DND-41 (cell line): ENCODE results near the gene VIL1.

Source experiments
- ATAC-seq: fragments of 200-7000 bp; cut with Tn5 transposase; 3 replicates; pipeline ENCODE4 v1.9.1; 2021; ENCODE audit warnings: low read depth; ENCODE audit not compliant: insufficient read depth
- DNase-seq: peaks from one replicate; pipeline ENCODE4 v3.0.0-alpha.2; 2020
- H2AFZ ChIP-seq: 2 replicates; pipeline ENCODE4 v1.6.0; 2012; ENCODE audit warnings: low read depth, low read length
- H3K27ac ChIP-seq: 2 replicates; pipeline ENCODE4 v1.5.1; 2012; ENCODE audit warnings: low read length, inconsistent platforms
- H3K27me3 ChIP-seq: fragments of 200-600 bp; sonication (generic); 2 replicates; pipeline ENCODE4 v1.6.0; 2012; ENCODE audit warnings: low read length, mild to moderate bottlenecking, inconsistent platforms; ENCODE audit not compliant: insufficient read depth, poor library complexity
- H3K36me3 ChIP-seq: 2 replicates; pipeline ENCODE4 v1.5.1; 2012; ENCODE audit warnings: low read length, inconsistent platforms; ENCODE audit not compliant: insufficient read depth
- H3K4me1 ChIP-seq: 2 replicates; pipeline ENCODE4 v1.5.1; 2012; ENCODE audit warnings: mild to moderate bottlenecking, low read length; ENCODE audit not compliant: insufficient read depth
- H3K4me2 ChIP-seq: 2 replicates; pipeline ENCODE4 v1.6.0; 2012; ENCODE audit warnings: mild to moderate bottlenecking, moderate library complexity, low read length, inconsistent platforms; ENCODE audit not compliant: insufficient read depth
- H3K4me3 ChIP-seq, 2 experiments: fragments of 200-600 bp in 1 of 2; shearing (Covaris generic) in 1 of 2; 2 replicates each; pipeline ENCODE4 v1.5.1; 2012 to 2016; ENCODE audit warnings: inconsistent platforms in 2 of 2, low read length in 2 of 2, mild to moderate bottlenecking in 2 of 2, low read depth in 1 of 2, moderate library complexity in 1 of 2
- H3K79me2 ChIP-seq: 2 replicates; pipeline ENCODE4 v1.6.0; 2012; ENCODE audit warnings: low read length, inconsistent platforms; ENCODE audit not compliant: insufficient read depth
- H3K9ac ChIP-seq: 2 replicates; pipeline ENCODE4 v1.6.0; 2012; ENCODE audit warnings: low read depth, mild to moderate bottlenecking, inconsistent platforms, low read length, moderate library complexity
- H3K9me3 ChIP-seq: 2 replicates; pipeline ENCODE4 v1.5.1; 2012; ENCODE audit warnings: low read length, moderate library complexity, mild to moderate bottlenecking, inconsistent platforms; ENCODE audit not compliant: insufficient read depth, severe bottlenecking
- H4K20me1 ChIP-seq: 2 replicates; pipeline ENCODE4 v1.6.0; 2012; ENCODE audit warnings: low read length; ENCODE audit not compliant: insufficient read depth
- CTCF ChIP-seq: IDR thresholded peaks from 2 replicates; pipeline ENCODE4 v1.5.1; 2012; ENCODE audit warnings: borderline replicate concordance, low read length, moderate library complexity, mild to moderate bottlenecking; ENCODE audit not compliant: poor library complexity, severe bottlenecking; ENCODE audit errors: extremely low read depth
- EZH2 ChIP-seq: IDR thresholded peaks from 3 replicates; pipeline ENCODE4 v1.6.1; 2012; ENCODE audit warnings: borderline replicate concordance, low read depth, mild to moderate bottlenecking, moderate library complexity, low read length, inconsistent platforms; ENCODE audit not compliant: severe bottlenecking

VIL1 gene

GRCh38 chr2:218394298-218395089 lies 24.4 kb upstream of the VIL1 start:
- DNase-seq (peak; percentile 26), ATAC-seq (no peak)
- Histone ChIP-seq H3K36me3 (no peaks in the 10 kb centered on the region; the same call in 1 of the 2 replicates), H4K20me1 (no peaks in the 10 kb centered on the region), H3K4me2 (no peak overlapping the region), H3K79me2 (peaks cover 23% of the 10 kb centered on the region), H3K9ac (no peak overlapping the region), H3K9me3 (no peaks in the 10 kb centered on the region), H3K27me3 (no peaks in the 10 kb centered on the region), H2AFZ (no peak overlapping the region), H3K4me3 (no peak overlapping the region), H3K4me1 (peaks cover 34% of the 10 kb centered on the region), H3K27ac (no peak overlapping the region)
- no peak for TF ChIP-seq CTCF
- no peak for TF ChIP-seq EZH2

- peaks cover 26% of the 10 kb centered on the region for H3K79me2 ChIP-seq
- no peak overlapping the region for H3K4me3 ChIP-seq
- no peak for ATAC-seq
- no peak overlapping the region for H3K9ac ChIP-seq
- no peaks in the 10 kb centered on the region for H4K20me1 ChIP-seq
- no peak for TF ChIP-seq CTCF
- no peak for TF ChIP-seq EZH2
- no peak overlapping the region for H3K4me2 ChIP-seq
- H3K4me1 ChIP-seq: peaks cover 34% of the 10 kb centered on the region
- no peak overlapping the region for H2AFZ ChIP-seq
- H3K36me3 ChIP-seq: no peaks in the 10 kb centered on the region; the same call in 1 of the 2 replicates
- H3K27ac ChIP-seq: no peak overlapping the region
- DNase-seq: no peak
- no peaks in the 10 kb centered on the region for H3K27me3 ChIP-seq
- H3K9me3 ChIP-seq: no peaks in the 10 kb centered on the region
Observed at GRCh38 chr2:218395090-218395444, 23.9 kb upstream of the VIL1 start.

GRCh38 chr2:218395456-218395825 lies 23.5 kb upstream of the VIL1 start:
- no peaks in the 10 kb centered on the region; the same call in 1 of the 2 replicates for H3K36me3 ChIP-seq
- no peak for TF ChIP-seq EZH2
- no peak for TF ChIP-seq CTCF
- peak overlapping the region in 1 of 2 experiments; percentile 59; a peak in 2 of 4 replicates for H3K4me3 ChIP-seq
- H4K20me1 ChIP-seq: no peaks in the 10 kb centered on the region
- H3K4me1 ChIP-seq: peaks cover 35% of the 10 kb centered on the region
- H3K9me3 ChIP-seq: no peaks in the 10 kb centered on the region
- H3K27ac ChIP-seq: peak overlapping the region; percentile 83
- no peak for ATAC-seq
- peaks cover 30% of the 10 kb centered on the region for H3K79me2 ChIP-seq
- no peaks in the 10 kb centered on the region for H3K27me3 ChIP-seq
- peak overlapping the region; percentile 67 for H3K4me2 ChIP-seq
- peak overlapping the region; percentile 90 for H3K9ac ChIP-seq
- peak overlapping the region; percentile 93 for H2AFZ ChIP-seq
- no peak for DNase-seq
